Measurements from ENCODE around the gene NEUROG2.
"Not testable (repeated sequence)": the region's sequence is repeated elsewhere in the genome, so short reads cannot be mapped to it uniquely, and the experiment has no call there.

Gene NEUROG2

DNA sequence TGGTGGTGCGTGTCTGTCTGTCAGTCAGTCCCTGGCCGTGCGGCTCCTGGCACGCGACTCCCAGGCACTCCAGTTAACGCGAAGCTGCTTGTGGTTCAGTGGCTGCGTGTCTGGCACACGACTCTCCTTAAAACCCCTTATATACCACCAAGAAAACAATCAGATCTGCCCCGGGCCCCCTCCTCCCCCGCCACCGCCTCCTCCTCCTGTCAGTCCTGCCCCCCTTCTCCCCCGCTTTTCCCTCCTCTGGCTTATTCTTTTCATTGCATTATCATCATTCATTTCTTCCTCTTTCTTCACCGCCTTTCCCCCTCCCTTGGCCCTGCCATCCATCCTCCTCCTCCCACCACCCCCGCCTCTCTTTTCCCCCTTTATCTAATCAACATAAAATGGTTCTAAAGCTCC, at the start of gene NEUROG2:
TSS of gene NEUROG2 (minus strand) at position 115 of the 405 bp plus-strand sequence. CDS start 705 bp downstream, outside the sequence.
- peaks cover 94% of the 10 kb centered on the region for H3K27me3 Mint-ChIP-seq
- H3K27ac Mint-ChIP-seq, result peak within 1 kb of the TSS; percentile 82
- no peaks in the 10 kb centered on the region for H3K9me3 Mint-ChIP-seq
- H3K36me3 Mint-ChIP-seq (ENCODE audit: low read depth), result peaks cover 4% of the 10 kb centered on the region
- H3K4me3 Mint-ChIP-seq, result peak within 1 kb of the TSS; percentile 96
- H3K4me1 Mint-ChIP-seq (ENCODE audit: low read depth), result peaks cover 60% of the 10 kb centered on the region

DNA sequence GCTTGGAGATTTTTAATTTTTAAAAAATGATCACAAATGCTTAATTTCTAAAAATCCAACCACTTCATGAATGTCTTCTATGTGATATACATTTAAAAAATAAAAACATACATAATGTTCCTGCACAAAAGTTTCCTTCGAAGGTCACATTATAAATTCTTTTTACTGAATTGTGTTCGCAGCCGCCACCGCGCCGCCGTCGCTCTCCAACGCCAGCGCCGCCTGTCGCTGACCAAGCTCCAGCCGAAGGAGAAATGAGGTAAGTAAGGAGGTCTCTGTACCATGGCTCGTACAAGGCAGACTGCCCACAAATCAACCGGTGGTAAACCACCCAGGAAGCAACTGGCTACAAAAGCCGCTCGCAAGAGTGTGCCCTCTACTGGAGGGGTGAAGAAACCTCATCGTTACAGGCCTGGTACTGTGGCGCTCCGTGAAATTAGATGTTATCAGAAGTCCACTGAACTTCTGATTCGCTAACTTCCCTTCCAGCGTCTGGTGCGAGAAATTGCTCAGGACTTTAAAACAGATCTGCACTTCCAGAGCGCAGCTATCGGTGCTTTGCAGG, 48.8 kb upstream of the NEUROG2 start:
- H3K4me1 Mint-ChIP-seq (ENCODE audit: low read depth), result peaks cover 5% of the 10 kb centered on the region
- no peak overlapping the region for H3K4me3 Mint-ChIP-seq

DNA sequence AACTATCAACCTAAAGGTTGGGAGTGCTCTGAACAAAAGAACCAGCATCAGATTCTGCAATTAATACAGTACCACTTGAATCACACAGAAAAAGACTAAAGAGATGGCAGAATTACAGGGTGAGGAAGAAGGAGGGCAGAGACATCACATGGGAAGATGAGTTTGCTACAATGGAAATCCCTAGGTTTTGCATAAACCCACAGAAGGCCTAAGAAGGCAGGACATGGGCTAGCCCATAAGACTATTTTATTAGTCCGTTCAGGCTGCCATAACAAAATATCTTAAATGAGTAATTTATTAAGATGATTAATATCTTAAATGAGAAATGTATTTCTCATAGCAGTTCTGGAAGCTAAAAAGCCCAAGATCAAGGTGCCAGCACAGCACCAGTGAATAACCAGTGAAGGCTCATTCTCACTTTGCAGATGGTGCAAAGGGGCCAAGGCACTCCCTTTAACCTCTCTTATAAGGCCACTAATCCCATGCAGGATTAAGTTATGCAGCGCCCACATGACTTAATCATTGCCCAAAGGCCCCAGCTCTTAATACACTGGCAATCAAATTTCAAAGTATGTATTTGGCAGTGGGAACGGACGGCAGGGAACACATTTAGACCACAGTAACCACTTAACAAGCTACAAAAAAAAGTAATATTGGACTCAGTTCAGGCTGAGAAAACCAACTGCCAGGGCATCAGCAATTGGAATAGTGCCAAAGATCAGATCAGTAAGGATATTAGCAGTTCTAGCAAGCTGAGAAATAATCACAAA, 47.6 kb upstream of the NEUROG2 start:
- Mint-ChIP-seq H3K27me3 (no peaks in the 10 kb centered on the region), H3K27ac (no peak overlapping the region), H3K4me1 (ENCODE audit: low read depth) (peaks cover 8% of the 10 kb centered on the region), H3K9me3 (no peaks in the 10 kb centered on the region), H3K36me3 (ENCODE audit: low read depth) (peaks cover 52% of the 10 kb centered on the region), H3K4me3 (no peak overlapping the region)

More for the DNA sequence above, 48.8 kb upstream of the NEUROG2 start:
- no peaks in the 10 kb centered on the region for H3K27me3 Mint-ChIP-seq
- H3K27ac Mint-ChIP-seq, result no peak overlapping the region
- H3K9me3 Mint-ChIP-seq, result no peaks in the 10 kb centered on the region
- H3K36me3 Mint-ChIP-seq (ENCODE audit: low read depth), result peaks cover 45% of the 10 kb centered on the region

DNA sequence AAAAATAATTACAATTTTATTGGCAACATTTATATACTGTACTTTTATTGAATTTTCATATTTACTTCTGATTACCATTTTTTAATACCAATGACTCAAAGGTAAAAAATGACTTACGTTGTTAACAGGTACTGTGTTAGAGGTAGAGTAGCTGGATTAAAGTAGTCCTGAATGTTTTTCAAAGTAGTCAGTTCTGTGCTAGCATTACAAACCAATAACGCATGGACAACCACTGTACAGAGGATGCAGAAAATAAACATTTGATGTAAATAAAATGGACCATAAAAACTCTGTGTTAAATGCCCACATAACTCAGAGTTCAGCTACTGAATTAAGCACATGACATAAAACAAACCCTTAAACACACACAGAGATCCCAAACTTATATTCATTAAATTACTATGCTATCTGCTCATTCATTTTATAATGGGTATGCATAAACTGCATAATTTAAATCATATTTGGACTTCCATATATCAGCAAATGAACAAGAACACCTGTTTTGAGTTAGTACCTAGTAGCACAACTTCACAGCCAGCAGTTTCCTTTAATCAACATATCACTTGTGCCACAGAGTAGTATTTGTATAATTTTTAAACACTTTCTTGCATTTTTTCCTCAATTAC, 46.4 kb upstream of the NEUROG2 start:
- no peaks in the 10 kb centered on the region for H3K9me3 Mint-ChIP-seq

DNA sequence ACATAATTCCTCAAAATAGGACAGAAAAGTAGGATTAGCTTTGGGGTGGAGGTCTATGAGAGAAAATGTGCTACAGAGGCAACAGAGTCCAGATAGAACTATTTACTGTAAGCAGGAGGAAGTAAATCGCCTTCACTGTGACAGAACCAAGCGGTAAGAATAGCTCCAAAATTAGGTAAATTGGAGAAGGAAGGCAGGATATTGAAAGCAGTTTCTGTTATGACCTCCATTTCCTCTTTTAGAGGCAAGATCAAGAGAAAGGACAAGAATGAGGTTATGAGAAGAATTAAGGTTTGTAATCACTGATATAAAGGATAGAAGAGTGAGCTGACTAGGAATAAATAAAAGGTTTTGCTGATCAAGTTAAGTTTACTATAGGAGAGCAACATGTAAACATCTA, 44.1 kb upstream of the NEUROG2 start:
- Mint-ChIP-seq H3K27me3 (no peaks in the 10 kb centered on the region), H3K4me1 (ENCODE audit: low read depth) (peaks cover 8% of the 10 kb centered on the region), H3K9me3 (no peaks in the 10 kb centered on the region), H3K27ac (peak overlapping the region; percentile 9), H3K36me3 (ENCODE audit: low read depth) (peaks cover 53% of the 10 kb centered on the region), H3K4me3 (no peak overlapping the region)

More for the DNA sequence above, 46.4 kb upstream of the NEUROG2 start:
- Mint-ChIP-seq H3K4me3 (no peak overlapping the region), H3K27ac (no peak overlapping the region), H3K27me3 (no peaks in the 10 kb centered on the region), H3K36me3 (ENCODE audit: low read depth) (peaks cover 55% of the 10 kb centered on the region), H3K4me1 (ENCODE audit: low read depth) (peaks cover 8% of the 10 kb centered on the region)

DNA sequence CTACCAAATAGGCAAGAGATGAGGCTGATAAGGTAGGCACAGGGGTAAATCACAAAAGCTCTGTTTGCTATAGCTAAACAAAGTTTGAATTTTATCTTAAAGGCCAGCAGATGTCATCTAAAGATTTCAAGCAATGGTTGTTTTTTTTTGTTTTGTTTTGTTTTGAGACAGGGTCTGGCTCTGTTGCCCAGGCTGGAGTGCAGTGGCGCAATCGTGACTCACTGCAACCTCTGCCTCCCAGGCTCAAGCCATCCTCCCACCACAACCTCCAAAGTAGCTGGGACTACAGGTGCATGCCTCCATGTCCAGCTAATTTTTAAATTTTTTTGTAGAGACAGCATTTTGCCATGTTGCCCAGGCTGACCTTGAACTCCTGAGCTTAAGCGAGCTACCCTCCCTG, 43.1 kb upstream of the NEUROG2 start:
- H3K27me3 Mint-ChIP-seq, result no peaks in the 10 kb centered on the region
- H3K9me3 Mint-ChIP-seq, result no peaks in the 10 kb centered on the region
- peaks cover 8% of the 10 kb centered on the region for H3K4me1 Mint-ChIP-seq (ENCODE audit: low read depth)
- no peak overlapping the region for H3K27ac Mint-ChIP-seq
- no peak overlapping the region for H3K4me3 Mint-ChIP-seq
- H3K36me3 Mint-ChIP-seq (ENCODE audit: low read depth), result peaks cover 54% of the 10 kb centered on the region

DNA sequence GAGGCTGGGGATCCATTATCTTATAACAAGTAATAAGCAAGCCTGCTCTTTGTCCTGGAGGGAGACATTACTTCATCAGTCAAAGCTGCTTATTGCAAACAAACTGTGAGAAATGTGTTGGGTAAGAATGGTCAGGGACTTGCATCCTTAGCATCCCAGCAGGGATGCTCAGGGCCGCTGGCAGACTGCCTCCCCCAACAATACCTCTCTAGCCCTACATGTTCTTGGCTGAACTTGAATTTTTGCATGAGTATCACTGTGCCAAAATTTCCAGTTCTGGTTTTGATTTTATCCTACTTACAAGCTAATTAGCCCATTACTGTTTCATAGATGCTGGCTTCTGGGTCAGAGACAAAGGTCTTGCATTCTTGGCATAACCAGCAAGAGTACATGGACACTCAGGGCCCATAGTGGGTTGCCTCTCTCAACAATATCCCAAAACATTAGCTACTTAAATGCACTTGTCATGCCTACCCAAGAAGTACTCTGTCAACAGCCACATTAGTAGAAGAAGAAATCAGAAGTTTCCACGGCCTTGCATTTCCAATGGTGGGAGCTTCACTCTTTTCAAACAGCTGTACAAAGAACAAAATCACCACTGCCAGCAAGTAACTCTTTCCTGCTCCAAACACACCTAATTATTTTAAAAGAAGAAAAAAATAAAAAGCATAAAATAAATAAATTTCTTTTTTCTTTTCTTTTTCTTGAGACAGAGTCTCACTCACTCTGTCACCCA, 41.9 kb upstream of the NEUROG2 start:
- peaks cover 56% of the 10 kb centered on the region for H3K36me3 Mint-ChIP-seq (ENCODE audit: low read depth)
- H3K9me3 Mint-ChIP-seq, result no peaks in the 10 kb centered on the region
- H3K4me1 Mint-ChIP-seq (ENCODE audit: low read depth), result peaks cover 8% of the 10 kb centered on the region
- H3K27me3 Mint-ChIP-seq, result no peaks in the 10 kb centered on the region
- H3K27ac Mint-ChIP-seq, result no peak overlapping the region
- H3K4me3 Mint-ChIP-seq, result no peak overlapping the region

DNA sequence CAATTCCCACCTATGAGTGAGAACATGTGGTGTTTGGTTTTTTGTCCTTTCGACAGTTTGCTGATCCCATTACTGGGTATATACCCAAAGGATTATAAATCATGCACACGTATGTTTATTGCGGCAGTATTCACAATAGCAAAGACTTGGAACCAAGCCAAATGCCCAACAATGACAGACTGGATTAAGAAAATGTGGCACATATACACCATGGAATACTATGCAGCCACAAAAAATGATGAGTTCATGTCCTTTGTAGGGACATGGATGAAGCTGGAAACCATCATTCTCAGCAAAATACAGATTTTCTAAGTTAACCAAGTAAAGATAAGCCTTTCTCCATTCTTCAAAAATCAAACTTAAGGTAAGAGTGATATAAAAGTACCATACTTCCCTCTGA, 38.3 kb upstream of the NEUROG2 start:
- H3K27ac Mint-ChIP-seq; H3K27me3 Mint-ChIP-seq; H3K4me1 Mint-ChIP-seq (ENCODE audit: low read depth); H3K9me3 Mint-ChIP-seq; H3K4me3 Mint-ChIP-seq: not testable (repeated sequence)
- peaks cover 33% of the 10 kb centered on the region for H3K36me3 Mint-ChIP-seq (ENCODE audit: low read depth)

DNA sequence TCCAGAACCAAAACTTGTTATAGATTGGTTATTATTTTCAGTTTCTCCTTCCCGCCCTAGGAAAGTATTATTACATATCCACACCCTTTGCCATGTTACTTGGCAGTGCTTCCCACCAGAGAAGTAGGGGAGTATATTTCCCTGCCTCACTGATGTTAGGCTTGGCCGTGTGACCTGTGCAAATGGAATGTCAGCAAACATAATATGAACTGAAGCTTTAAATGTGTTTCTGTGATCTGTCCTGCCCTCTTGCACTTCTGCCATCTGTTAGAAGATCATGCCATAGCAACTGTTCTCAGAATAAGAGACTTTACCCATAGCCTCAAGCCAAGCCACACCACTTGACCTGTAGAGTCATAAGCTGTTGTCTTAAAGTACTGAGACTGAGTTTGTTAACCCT, 36.7 kb upstream of the NEUROG2 start:
- no peaks in the 10 kb centered on the region for H3K9me3 Mint-ChIP-seq

DNA sequence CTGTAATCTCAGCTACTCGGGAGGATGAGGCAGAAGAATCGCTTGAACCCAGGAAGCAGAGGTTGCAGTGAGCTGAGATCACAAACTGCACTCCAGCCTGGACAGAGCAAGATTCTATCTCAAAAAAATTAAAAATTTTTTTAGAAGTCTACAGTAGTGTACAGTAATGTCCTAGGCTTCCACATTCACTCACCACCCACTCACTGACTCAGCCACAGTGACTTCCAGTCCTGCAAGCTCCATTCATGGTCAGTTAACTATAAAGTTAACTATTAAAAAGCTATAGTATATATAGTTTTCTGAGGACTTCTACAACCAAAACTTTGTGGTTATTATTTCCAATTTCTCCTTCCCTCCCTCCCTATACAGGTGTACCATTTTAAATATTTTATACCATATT, 34.7 kb upstream of the NEUROG2 start:
- no peak overlapping the region for H3K4me3 Mint-ChIP-seq
- no peaks in the 10 kb centered on the region for H3K9me3 Mint-ChIP-seq
- no peaks in the 10 kb centered on the region for H3K4me1 Mint-ChIP-seq (ENCODE audit: low read depth)
- no peaks in the 10 kb centered on the region for H3K27me3 Mint-ChIP-seq
- H3K27ac Mint-ChIP-seq, result no peak overlapping the region
- H3K36me3 Mint-ChIP-seq (ENCODE audit: low read depth), result peaks cover 17% of the 10 kb centered on the region

More for the DNA sequence above, 36.7 kb upstream of the NEUROG2 start:
- Mint-ChIP-seq H3K4me3 (no peak overlapping the region), H3K36me3 (ENCODE audit: low read depth) (peaks cover 22% of the 10 kb centered on the region), H3K27me3 (no peaks in the 10 kb centered on the region), H3K4me1 (ENCODE audit: low read depth) (no peaks in the 10 kb centered on the region), H3K27ac (no peak overlapping the region)

DNA sequence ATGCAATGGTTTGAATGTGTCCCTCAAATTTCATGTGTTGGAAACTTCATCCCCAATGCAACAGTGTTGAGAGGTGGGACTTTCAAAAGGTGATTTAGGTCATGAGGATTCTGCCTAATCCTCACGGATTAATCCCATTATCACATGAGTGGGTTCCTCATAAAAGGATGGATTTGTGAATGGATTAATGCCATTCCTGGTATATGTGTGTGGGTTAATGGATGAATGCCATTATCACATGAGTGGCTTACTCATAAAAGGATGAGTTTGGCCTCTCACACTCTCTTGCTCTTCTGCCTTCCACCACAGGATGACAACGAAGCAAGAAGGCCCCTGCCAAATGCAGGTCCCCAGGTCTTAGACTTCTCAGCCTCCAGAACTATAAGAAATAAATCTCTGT, 30.5 kb upstream of the NEUROG2 start:
- Mint-ChIP-seq H3K27ac (no peak overlapping the region), H3K4me1 (ENCODE audit: low read depth) (no peaks in the 10 kb centered on the region), H3K4me3 (no peak overlapping the region), H3K9me3 (no peaks in the 10 kb centered on the region), H3K36me3 (ENCODE audit: low read depth) (peaks cover 12% of the 10 kb centered on the region), H3K27me3 (no peaks in the 10 kb centered on the region)

DNA sequence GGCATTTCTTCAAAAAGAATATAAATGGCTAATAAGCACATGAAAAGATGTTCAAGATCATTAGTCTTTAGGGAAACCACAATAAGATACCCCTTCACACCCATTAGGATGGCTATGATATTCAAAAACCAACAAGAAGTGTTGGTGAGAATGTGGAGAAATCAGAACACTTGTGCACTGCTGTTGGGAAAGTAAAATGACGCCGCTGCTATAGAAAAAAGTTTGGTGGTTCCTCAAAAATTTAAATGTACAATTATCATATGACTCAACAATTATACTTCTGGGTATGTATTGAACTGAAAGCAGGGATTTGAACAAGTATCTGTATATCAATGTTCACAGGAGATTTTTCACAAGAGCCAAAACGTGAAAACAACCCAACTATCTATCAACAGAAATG, 29.4 kb upstream of the NEUROG2 start:
- Mint-ChIP-seq H3K27me3 (no peaks in the 10 kb centered on the region), H3K27ac (no peak overlapping the region), H3K4me3 (no peak overlapping the region), H3K9me3 (no peaks in the 10 kb centered on the region), H3K36me3 (ENCODE audit: low read depth) (peaks cover 12% of the 10 kb centered on the region), H3K4me1 (ENCODE audit: low read depth) (no peaks in the 10 kb centered on the region)

DNA sequence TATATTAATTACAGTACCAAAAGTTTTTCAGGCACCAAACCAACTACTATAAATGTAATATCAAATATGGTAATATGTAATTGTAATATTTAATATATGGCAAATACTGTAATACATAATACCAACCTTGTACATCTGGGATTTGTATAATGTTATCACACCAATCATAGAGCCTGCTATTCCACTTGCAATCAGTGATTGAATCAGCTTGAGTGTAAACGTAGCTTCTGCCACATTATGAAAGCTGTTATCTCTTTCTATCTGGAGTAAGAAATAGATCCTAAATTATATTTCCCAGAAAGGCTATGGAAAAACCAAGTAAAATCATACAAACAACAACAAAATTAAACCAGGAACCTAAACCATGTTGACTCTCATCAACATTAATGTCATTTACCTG, 24.7 kb upstream of the NEUROG2 start:
- Mint-ChIP-seq H3K36me3 (ENCODE audit: low read depth) (peaks cover 18% of the 10 kb centered on the region), H3K4me3 (no peak overlapping the region), H3K27ac (no peak overlapping the region), H3K27me3 (no peaks in the 10 kb centered on the region), H3K4me1 (ENCODE audit: low read depth) (no peaks in the 10 kb centered on the region), H3K9me3 (no peaks in the 10 kb centered on the region)

DNA sequence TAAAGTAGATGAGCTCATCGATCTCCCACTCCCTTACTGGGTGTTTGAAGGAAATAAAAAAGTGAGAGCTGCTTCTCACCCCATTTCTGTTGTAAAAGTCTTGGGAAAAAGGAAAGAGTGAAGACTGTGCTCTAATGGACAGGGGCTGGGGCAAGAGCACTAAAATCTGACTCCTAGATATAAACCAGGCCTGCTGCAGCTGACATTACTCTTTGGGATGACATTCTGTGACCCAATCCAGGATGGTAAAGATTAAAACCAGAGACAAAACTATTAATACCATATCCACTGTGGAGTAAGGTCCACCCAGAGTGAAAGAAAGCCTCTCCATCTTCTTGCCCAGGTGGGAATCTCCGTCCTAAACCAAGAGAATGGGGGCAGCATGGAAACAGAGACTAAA, 20.1 kb upstream of the NEUROG2 start:
- Mint-ChIP-seq H3K27ac (no peak overlapping the region), H3K9me3 (no peaks in the 10 kb centered on the region), H3K27me3 (peaks cover 5% of the 10 kb centered on the region), H3K4me1 (ENCODE audit: low read depth) (no peaks in the 10 kb centered on the region), H3K4me3 (no peak overlapping the region), H3K36me3 (ENCODE audit: low read depth) (peaks cover 6% of the 10 kb centered on the region)

DNA sequence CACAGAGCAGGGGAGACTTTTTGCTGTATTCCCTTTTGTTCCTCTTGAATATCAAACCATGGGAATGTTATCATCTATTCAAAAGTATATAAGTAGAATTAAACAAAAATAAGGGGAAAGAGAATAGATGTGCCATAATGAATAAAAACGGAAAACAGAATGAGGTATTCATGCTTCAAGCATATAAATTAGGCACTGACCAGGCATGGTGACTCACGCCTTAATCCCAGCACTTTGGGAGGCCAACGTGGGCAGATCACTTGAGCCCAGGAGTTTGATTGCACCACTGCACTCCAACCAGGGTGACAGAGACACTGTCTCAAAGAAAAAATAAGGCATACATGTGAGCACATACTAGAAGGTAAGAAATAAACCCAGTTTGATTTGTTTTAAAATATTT, 16.3 kb upstream of the NEUROG2 start:
- H3K4me1 Mint-ChIP-seq (ENCODE audit: low read depth), result no peaks in the 10 kb centered on the region
- no peaks in the 10 kb centered on the region for H3K9me3 Mint-ChIP-seq
- H3K27ac Mint-ChIP-seq, result no peak overlapping the region
- no peak overlapping the region for H3K4me3 Mint-ChIP-seq
- peaks cover 9% of the 10 kb centered on the region for H3K27me3 Mint-ChIP-seq
- no peaks in the 10 kb centered on the region for H3K36me3 Mint-ChIP-seq (ENCODE audit: low read depth)
